GM03348 (cell line): ENCODE measurements around the gene KAT7.
A peak's percentile ranks its signal among the peaks of the same experiment; 100 is the strongest.

Experiments used
- DNase-seq: peaks from one replicate; pipeline ENCODE4 v3.0.0; 2012; ENCODE audit warnings: low spot score

Gene KAT7

DNA sequence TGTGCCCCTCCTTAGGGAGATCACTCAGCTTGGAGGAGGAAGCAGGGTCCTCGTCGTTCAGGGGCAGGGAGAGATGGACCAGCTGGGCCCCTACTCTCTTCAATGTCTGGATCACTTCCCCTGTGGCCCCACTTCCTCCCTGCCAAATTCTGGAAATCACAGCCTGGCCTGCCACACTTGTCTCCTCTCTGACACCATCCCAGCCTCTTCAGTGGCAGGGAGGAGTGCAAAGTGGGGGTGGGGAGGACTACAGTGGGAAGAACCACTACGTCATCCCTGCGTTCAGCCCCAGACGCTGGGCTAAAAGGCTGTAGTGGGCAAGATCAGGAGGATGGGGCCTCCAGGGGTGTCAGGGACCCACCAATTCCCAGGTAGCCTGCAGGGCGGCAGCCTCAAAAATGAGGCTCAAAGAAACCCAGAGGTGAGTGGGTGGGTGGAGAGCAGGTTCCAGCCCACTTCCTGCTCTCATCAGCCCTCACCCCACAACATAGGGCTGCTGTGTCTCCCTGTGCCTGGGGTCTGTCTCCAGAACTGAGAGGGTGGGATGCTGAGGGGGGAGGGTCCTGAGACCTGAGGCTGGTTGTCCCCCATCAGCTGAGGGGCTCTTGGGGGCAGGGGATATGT, 84.4 kb downstream of the KAT7 start:
- no peak for DNase-seq

GRCh38 chr17:49873466-49873865, 85.0 kb downstream of the KAT7 start:
- no peak for DNase-seq

DNA sequence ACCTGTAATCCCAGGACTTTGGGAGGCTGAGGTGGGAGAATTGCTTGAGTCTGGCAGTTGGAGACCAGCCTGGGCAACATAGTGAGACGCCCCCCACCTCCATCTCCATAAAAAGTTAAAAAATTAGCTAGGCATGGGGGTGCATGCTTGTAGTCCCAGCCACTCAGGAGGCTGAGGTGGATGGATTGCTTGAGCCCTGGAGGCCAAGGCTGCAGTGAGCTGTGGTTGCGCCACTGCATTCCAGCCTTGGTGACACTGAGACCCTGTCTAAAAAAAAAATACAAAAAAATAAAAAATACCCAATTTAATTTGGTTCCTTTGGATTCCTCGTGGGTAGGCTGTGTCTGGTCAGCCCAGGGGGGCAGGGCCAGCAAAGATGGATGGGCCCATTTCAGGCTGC, 85.4 kb downstream of the KAT7 start:
- DNase-seq: no peak

GRCh38 chr17:49874911-49875310, 86.4 kb downstream of the KAT7 start:
- DNase-seq: no peak

DNA sequence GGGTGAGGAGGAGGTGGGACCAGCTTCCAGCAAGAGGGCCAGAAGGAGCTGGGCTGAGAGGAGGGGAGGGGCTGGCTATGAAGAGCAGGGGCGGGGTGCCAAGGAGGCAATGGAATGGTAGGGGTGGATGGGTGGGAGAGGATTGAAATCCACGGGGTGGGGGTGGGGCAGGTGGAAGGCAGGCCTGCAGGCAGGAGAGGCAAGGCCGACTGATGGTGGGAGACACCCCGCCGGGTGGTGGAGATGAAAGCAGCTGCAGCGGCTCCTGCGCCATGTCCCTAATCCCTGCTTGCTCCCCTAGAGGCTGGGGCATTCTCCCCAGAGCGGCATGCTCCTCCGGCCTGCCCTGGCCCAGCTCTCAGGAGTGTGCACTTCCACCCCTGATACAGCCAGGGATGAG, 87.2 kb downstream of the KAT7 start:
- DNase-seq: no peak

DNA sequence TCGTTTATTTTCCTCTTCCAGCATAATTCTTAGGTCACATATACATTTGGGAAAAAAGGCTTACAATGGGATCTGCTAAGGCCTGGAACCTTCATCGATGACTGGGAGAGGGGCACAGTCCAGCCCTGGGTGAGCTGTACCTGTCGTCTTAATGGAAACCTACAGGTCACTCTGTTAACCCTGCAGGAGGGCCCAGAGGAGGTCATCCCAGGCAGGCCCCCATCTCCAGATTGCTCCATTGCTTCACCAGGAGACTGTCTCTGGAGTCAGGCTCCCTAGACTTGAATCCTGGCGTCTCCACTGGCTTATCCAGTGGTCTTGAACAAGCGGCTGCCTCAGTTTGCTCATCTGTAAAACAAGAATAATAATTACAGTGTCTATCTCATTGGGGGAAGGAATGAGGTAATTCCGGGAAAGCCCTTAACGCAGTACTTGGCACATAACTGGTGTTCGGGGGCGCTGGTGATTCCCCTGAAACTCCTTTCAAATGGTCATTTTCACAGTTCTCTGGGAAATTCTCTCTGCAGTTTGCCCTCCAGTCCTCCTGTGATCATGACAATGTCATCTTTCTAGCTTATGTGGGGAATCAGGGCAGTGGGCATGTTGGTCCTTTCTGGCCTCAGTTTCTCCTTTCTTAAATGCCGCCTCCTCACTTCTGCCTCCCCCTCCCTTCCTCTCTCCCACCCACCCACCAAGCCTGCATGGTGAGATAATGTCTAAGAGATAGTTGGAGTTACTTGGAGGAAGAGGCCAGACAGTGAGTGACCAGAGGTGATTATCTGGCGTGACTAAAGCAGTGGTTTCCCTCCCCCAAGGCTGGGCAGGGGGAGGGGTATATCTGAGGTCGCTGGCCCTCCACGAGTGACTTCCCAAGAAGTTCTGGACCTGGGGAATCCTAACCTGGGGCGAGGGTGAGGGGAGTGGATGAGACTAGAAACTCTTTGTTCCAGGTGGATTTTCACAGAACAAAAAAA, 90.7 kb downstream of the KAT7 start:
- no peak for DNase-seq

DNA sequence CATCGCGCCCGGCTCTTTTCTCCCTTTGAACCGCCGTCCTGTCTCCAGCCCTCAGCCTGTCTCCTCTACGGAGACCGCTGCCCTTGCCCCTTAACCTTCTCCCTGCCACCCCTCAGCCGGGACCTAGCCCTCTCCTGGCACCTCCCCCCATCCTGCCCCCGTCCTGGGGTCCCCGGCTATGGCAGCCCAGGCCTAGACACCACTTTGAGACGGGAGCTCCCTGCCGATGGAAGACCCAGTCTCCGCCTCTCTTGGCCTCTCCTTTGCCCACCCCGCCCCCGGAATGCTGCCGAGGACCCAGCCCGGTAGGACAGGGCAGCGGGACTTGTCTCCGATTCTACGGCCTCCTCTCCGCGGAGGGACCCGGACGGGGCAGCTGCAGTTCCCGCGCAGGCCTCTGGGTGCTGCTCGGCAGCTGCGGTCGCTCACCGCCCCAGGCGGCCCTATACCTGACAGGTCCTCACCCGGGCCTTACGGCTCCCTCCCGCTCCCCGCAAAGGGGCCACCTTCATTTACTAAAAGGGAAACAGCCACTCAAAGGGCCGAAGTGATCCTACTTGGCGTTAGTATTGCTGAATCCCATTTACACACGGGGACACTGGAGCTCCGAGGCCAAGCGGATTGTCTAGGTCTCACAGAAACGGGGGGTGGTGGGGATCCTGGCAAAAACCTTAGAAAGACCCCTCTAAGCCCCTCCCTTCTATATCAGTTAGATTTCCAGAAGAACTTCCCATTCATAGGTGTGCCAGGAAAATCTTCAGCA, 92.0 kb downstream of the KAT7 start:
- DNase-seq: peak; percentile 94

GRCh38 chr17:49881054-49881402, 92.5 kb downstream of the KAT7 start:
- DNase-seq: no peak

DNA sequence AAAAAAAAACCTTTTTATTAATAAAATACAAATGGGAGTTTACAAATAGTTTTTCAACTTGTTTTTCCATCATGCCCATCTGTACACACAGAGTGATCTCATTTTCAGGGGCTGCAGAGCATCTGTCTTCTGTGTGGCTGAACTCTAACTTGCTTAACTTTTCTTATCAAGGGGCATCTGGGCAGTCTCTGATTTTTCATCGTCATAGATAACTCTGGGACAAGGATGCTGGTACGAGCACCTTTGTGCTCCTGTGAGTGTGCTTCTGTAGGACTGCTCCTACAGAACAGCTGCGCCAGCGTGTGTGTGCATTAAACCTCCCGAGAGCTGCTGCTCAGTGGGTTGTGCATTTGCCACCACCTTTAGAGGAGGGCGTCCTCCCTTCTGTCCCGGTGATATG, 94.0 kb downstream of the KAT7 start:
- no peak for DNase-seq
